Measurements from ENCODE around the gene TMOD1. TPM values are rescaled to one million over a fixed set of nuclear protein-coding genes. Genes with fewer than 3 reads are reported as not detected.
"Not testable (repeated sequence)": the region's sequence is repeated elsewhere in the genome, so short reads cannot be mapped to it uniquely, and the experiment has no call there.

Gene TMOD1
- total RNA-seq, 1 donor from 2014 or later: 1.3 TPM

- no peaks in the 10 kb centered on the region for H3K4me1 Mint-ChIP-seq (ENCODE audit: low read depth)
- no peak overlapping the region for H3K4me3 Mint-ChIP-seq (ENCODE audit: unreplicated experiment)
- no peaks in the 10 kb centered on the region for H3K36me3 Mint-ChIP-seq (ENCODE audit: low read depth)
- H3K27ac Mint-ChIP-seq (ENCODE audit: unreplicated experiment): no peak overlapping the region
- H3K27me3 Mint-ChIP-seq (ENCODE audit: low read depth): peaks cover 25% of the 10 kb centered on the region
- no peak for DNase-seq (ENCODE audit: low spot score)
- no peaks in the 10 kb centered on the region for H3K9me3 Mint-ChIP-seq (ENCODE audit: low read depth)
- TF ChIP-seq CTCF (IDR thresholded peaks at IDR 0.05): no peak
Measured at GRCh38 chr9:97575673-97576200, 74.3 kb downstream of the TMOD1 start.

GRCh38 chr9:97577051-97577450, 75.6 kb downstream of the TMOD1 start:
- no peak for DNase-seq (ENCODE audit: low spot score)
- Mint-ChIP-seq H3K9me3 (ENCODE audit: low read depth) (no peaks in the 10 kb centered on the region), H3K27ac (ENCODE audit: unreplicated experiment) (no peak overlapping the region), H3K27me3 (ENCODE audit: low read depth) (peaks cover 25% of the 10 kb centered on the region), H3K4me1 (ENCODE audit: low read depth) (no peaks in the 10 kb centered on the region), H3K4me3 (ENCODE audit: unreplicated experiment) (no peak overlapping the region), H3K36me3 (ENCODE audit: low read depth) (no peaks in the 10 kb centered on the region)
- no peak for TF ChIP-seq CTCF (IDR thresholded peaks at IDR 0.05)

- no peak for DNase-seq (ENCODE audit: low spot score)
- peaks cover 25% of the 10 kb centered on the region for H3K27me3 Mint-ChIP-seq (ENCODE audit: low read depth)
- no peaks in the 10 kb centered on the region for H3K36me3 Mint-ChIP-seq (ENCODE audit: low read depth)
- no peak overlapping the region for H3K27ac Mint-ChIP-seq (ENCODE audit: unreplicated experiment)
- H3K9me3 Mint-ChIP-seq (ENCODE audit: low read depth): no peaks in the 10 kb centered on the region
- TF ChIP-seq CTCF (IDR thresholded peaks at IDR 0.05): no peak
- no peak overlapping the region for H3K4me3 Mint-ChIP-seq (ENCODE audit: unreplicated experiment)
- no peaks in the 10 kb centered on the region for H3K4me1 Mint-ChIP-seq (ENCODE audit: low read depth)
Measured at GRCh38 chr9:97578846-97579245, 77.4 kb downstream of the TMOD1 start.

DNA sequence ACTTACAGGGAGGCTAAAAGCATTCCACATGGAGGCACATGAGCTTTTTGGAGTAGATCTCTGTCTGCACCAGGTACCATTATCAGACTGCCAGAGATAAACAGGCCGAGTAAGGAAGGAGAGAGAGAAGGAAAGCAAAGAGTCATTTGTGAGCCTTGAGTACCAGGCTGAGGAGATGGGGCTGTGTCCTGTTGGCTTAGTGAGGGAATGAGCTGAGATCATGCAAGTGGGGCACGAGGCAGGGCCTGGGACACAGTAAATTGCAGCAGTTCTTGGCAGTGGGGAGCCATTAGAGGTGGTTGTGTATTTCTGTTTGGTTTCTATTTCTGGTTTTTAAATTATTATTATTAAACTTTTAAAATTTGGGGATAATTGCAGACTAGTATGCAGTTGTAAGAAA, 78.4 kb downstream of the TMOD1 start:
- no peak for DNase-seq (ENCODE audit: low spot score)
- Mint-ChIP-seq H3K4me1 (ENCODE audit: low read depth) (no peaks in the 10 kb centered on the region), H3K27ac (ENCODE audit: unreplicated experiment) (no peak overlapping the region), H3K4me3 (ENCODE audit: unreplicated experiment) (no peak overlapping the region), H3K27me3 (ENCODE audit: low read depth) (peaks cover 25% of the 10 kb centered on the region), H3K9me3 (ENCODE audit: low read depth) (peaks cover 3% of the 10 kb centered on the region), H3K36me3 (ENCODE audit: low read depth) (no peaks in the 10 kb centered on the region)
- TF ChIP-seq CTCF (IDR thresholded peaks at IDR 0.05): no peak

- H3K9me3 Mint-ChIP-seq (ENCODE audit: low read depth); H3K36me3 Mint-ChIP-seq (ENCODE audit: low read depth); DNase-seq (ENCODE audit: low spot score); H3K4me3 Mint-ChIP-seq (ENCODE audit: unreplicated experiment); H3K4me1 Mint-ChIP-seq (ENCODE audit: low read depth); H3K27ac Mint-ChIP-seq (ENCODE audit: unreplicated experiment): not testable (repeated sequence)
- H3K27me3 Mint-ChIP-seq (ENCODE audit: low read depth): peaks cover 17% of the 10 kb centered on the region
Measured at GRCh38 chr9:97581590-97581989, 80.1 kb downstream of the TMOD1 start.

DNA sequence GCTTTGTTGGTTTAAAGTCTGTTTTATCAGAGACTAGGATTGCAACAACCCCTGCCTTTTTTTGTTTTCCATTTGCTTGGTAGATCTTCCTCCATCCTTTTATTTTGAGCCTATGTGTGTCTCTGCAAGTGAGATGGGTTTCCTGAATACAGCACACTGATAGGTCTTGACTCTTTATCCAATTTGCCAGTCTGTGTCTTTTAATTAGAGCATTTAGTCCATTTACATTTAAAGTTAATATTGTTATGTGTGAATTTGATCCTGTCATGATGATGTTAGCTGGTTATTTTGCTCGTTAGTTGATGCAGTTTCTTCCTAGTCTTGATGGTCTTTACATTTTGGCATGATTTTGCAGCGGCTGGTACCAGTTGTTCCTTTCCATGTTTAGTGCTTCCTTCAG, 83.3 kb downstream of the TMOD1 start:
- not testable (repeated sequence) for H3K27ac Mint-ChIP-seq (ENCODE audit: unreplicated experiment); H3K9me3 Mint-ChIP-seq (ENCODE audit: low read depth); H3K27me3 Mint-ChIP-seq (ENCODE audit: low read depth); DNase-seq (ENCODE audit: low spot score); H3K36me3 Mint-ChIP-seq (ENCODE audit: low read depth); H3K4me3 Mint-ChIP-seq (ENCODE audit: unreplicated experiment); H3K4me1 Mint-ChIP-seq (ENCODE audit: low read depth)

- H3K9me3 Mint-ChIP-seq (ENCODE audit: low read depth); H3K4me1 Mint-ChIP-seq (ENCODE audit: low read depth); H3K4me3 Mint-ChIP-seq (ENCODE audit: unreplicated experiment); H3K27ac Mint-ChIP-seq (ENCODE audit: unreplicated experiment); H3K36me3 Mint-ChIP-seq (ENCODE audit: low read depth); DNase-seq (ENCODE audit: low spot score): not testable (repeated sequence)
- peaks cover 15% of the 10 kb centered on the region for H3K27me3 Mint-ChIP-seq (ENCODE audit: low read depth)
Measured at GRCh38 chr9:97586909-97587308, 85.4 kb downstream of the TMOD1 start.
